Vagina (tissue), 2 donors: ENCODE measurements around the gene OOSP4B. TPM values are rescaled to one million over a fixed set of nuclear protein-coding genes. Genes with fewer than 3 reads are reported as not detected.
"Not testable (repeated sequence)": the region's sequence is repeated elsewhere in the genome, so short reads cannot be mapped to it uniquely, and the experiment has no call there.

ENCODE experiments used
- DNase-seq, 2 donors: peaks; one replicate each; pipeline ENCODE4 v3.0.0-alpha.2; 2017; ENCODE audit errors: extremely low spot score in 2 of 2
- H3K27ac ChIP-seq: fragments of 200-600 bp; sonication (generic); one replicate; pipeline ENCODE4 v1.5.1; 2019
- H3K27me3 ChIP-seq: fragments of 200-600 bp; sonication (generic); one replicate; pipeline ENCODE4 v1.5.1; 2019
- H3K36me3 ChIP-seq, 2 donors: fragments of 200-600 bp; sonication (generic); one replicate each; pipeline ENCODE4 v1.5.1; 2017 to 2019
- H3K4me1 ChIP-seq: fragments of 200-600 bp; sonication (generic); one replicate; pipeline ENCODE4 v1.5.1; 2019
- H3K4me3 ChIP-seq, 2 donors: fragments of 200-600 bp; sonication (generic); 1 replicate in 1 of 2; 2 replicates in 1 of 2; pipeline ENCODE4 v1.5.1; 2016 to 2019
- H3K9me3 ChIP-seq: fragments of 200-600 bp; sonication (generic); one replicate; pipeline ENCODE4 v1.5.1; 2019
- POLR2A ChIP-seq, 2 donors: fragments of 450-650 bp; IDR thresholded peaks; one replicate each; pipeline ENCODE4 v1.6.1; 2017; ENCODE audit warnings: antibody characterized with exemption in 2 of 2, mild to moderate bottlenecking in 2 of 2, moderate library complexity in 2 of 2
- POLR2AphosphoS5 ChIP-seq, 2 donors: sonication (generic); formaldehyde crosslinking; IDR thresholded peaks; one replicate each; pipeline ENCODE4 v1.9.0; 2017; ENCODE audit warnings: antibody characterized with exemption in 2 of 2, mild to moderate bottlenecking in 2 of 2, low read depth in 1 of 2; ENCODE audit not compliant: insufficient read depth in 1 of 2
- intact Hi-C: fragments of 100-400 bp; cut with DNase I; formaldehyde crosslinking; loops from one replicate; pipeline ENCODE4 v1.15.1; 2023
- total RNA-seq: library from RNA; depleted of rRNA; stranded (reverse); fragments of >200 nt; gene quantifications from one replicate; pipeline ENCODE4 v1.2.3, GENCODE V29; 2016
- TF ChIP-seq, protein P1 (sequence below), 3 experiments: fragments of 450-650 bp in 2 of 3; fragments of 200-600 bp in 1 of 3; sonication (generic) in 1 of 3; IDR thresholded peaks; one replicate each; pipeline ENCODE4 v1.5.1; 2017 to 2019; ENCODE audit warnings: antibody characterized with exemption in 3 of 3, mild to moderate bottlenecking in 2 of 3, moderate library complexity in 2 of 3

OOSP4B gene
- total RNA-seq, 1 donor from 2014 or later, result not detected

DNA sequence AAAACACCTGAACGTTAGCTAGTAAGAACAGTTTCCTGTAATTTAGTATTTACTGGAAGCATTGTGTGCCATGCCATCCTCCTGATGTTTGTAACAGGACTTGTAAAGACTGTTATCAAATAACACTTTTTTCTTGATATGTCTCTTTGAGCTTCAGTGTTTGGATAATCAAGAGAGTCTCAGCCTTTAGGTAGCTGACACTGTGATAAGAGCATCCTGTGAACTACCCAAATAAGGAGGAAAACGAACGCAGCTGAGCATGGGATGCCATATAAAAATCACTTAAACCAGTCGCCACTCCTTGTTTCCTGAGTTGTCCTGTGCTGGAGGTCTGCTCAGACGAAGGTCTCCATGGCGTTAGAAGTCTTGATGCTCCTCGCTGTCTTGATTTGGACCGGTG, 23.1 kb downstream of the OOSP4B start, which contains the start of gene OOSP2:
TSS of gene OOSP2 (plus strand) at position 301 of the 400 bp plus-strand sequence. CDS start at position 352, 51 bp downstream.
- intact Hi-C loops, result no loop called here
- Histone ChIP-seq H3K27ac (no peak within 1 kb of the TSS), H3K4me1 (no peaks in the 10 kb centered on the region), H3K4me3 (no peak within 1 kb of the TSS), H3K27me3 (no peaks in the 10 kb centered on the region), H3K36me3 (no peaks in the 10 kb centered on the region), H3K9me3 (no peaks in the 10 kb centered on the region)
- DNase-seq, result no peak
- TF ChIP-seq POLR2A (IDR thresholded peaks at IDR 0.05), result no peak
- no peak for TF ChIP-seq POLR2AphosphoS5 (IDR thresholded peaks at IDR 0.05; ENCODE audit: insufficient read depth in 1 of 2, low read depth in 1 of 2)
- TF ChIP-seq, protein P1, sequence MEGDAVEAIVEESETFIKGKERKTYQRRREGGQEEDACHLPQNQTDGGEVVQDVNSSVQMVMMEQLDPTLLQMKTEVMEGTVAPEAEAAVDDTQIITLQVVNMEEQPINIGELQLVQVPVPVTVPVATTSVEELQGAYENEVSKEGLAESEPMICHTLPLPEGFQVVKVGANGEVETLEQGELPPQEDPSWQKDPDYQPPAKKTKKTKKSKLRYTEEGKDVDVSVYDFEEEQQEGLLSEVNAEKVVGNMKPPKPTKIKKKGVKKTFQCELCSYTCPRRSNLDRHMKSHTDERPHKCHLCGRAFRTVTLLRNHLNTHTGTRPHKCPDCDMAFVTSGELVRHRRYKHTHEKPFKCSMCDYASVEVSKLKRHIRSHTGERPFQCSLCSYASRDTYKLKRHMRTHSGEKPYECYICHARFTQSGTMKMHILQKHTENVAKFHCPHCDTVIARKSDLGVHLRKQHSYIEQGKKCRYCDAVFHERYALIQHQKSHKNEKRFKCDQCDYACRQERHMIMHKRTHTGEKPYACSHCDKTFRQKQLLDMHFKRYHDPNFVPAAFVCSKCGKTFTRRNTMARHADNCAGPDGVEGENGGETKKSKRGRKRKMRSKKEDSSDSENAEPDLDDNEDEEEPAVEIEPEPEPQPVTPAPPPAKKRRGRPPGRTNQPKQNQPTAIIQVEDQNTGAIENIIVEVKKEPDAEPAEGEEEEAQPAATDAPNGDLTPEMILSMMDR (IDR thresholded peaks at IDR 0.05), result no peak

DNA sequence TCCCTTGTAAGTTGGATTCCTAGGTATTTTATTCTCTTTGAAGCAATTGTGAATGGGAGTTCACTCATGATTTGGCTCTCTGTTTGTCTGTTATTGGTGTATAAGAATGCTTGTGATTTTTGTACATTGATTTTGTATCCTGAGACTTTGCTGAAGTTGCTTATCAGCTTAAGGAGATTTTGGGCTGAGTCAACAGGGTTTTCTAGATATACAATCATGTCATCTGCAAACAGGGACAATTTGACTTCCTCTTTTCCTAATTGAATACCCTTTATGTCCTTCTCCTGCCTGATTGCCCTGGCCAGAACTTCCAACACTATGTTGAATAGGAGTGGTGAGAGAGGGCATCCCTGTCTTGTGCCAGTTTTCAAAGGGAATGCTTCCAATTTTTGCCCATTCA, 33.4 kb downstream of the OOSP4B start:
- DNase-seq, H3K4me3 ChIP-seq, H3K27ac ChIP-seq, H3K4me1 ChIP-seq, intact Hi-C loops, H3K27me3 ChIP-seq, H3K9me3 ChIP-seq, H3K36me3 ChIP-seq: not testable (repeated sequence)

DNA sequence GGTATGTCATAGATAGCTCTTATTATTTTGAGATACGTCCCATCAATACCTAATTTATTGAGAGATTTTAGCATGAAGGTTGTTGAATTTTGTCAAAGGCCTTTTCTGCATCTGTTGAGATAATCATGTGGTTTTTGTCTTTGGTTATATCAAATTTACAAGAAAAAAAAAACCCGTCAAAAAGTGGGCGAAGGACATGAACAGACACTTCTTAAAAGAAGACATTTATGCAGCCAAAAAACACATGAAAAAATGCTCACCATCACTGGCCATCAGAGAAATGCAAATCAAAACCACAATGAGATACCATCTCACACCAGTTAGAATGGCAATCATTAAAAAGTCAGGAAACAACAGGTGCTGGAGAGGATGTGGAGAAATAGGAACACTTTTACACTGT, 33.9 kb downstream of the OOSP4B start:
- H3K9me3 ChIP-seq, H3K4me1 ChIP-seq, intact Hi-C loops, H3K27ac ChIP-seq, H3K36me3 ChIP-seq, DNase-seq, H3K27me3 ChIP-seq, H3K4me3 ChIP-seq: not testable (repeated sequence)

DNA sequence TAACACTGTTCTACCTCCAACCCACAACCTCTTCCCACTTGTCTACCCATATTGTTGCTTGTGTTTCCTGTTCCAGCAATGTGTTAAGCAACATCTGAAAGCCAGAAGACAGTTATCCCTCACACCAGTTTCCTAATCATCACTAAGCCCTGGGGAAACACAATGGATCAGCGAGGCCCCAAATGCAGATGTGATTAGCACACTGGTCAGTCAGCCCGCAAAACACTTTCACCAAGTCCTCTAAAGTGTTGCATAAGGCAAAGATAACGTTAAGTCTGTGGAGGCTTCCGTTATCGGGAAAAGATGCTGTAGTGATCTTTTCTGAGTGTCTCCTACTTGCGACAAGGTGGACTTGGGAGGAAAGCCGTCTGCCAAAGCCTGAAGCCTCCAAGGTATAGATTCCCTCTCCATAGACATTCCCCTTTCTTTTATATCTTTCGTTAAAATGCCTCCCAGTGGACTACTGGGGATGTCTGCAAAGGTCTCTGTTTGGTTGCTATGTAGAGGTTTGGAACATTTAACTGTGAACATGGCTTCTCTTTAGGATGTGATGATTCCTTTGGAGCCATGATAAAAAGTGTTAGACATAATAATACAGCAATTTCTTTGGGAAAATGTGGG, 39.5 kb downstream of the OOSP4B start, which contains the start of gene MS4A3:
TSS of gene MS4A3 (plus strand) at position 317 of the 621 bp plus-strand sequence. CDS start 4,496 bp downstream, outside the sequence.
- Histone ChIP-seq H3K4me3 (no peak within 1 kb of the TSS), H3K27me3 (no peaks in the 10 kb centered on the region), H3K27ac (no peak within 1 kb of the TSS), H3K36me3 (no peaks in the 10 kb centered on the region), H3K9me3 (no peaks in the 10 kb centered on the region), H3K4me1 (no peaks in the 10 kb centered on the region)
- TF ChIP-seq, protein P1 (IDR thresholded peaks at IDR 0.05), result no peak
- no peak for DNase-seq
- intact Hi-C loops, result no loop called here

DNA sequence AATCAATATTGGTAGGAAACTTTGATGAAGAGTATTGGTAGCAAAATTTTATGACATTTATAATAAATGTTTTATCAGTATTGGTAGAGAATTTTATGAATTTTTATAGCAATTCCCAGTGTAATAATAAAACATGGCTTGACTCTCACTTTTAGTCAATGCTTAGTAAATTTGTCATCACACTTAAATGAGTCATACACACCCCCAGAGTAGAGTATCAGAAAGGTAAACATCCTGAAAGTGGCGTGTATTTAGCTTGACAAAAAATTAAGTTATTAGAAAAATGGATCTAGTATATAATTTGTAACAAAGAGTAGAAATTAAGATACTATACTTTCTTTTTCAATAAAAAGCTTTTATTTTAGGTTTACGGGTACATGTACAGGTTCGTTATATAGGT, 42.1 kb downstream of the OOSP4B start:
- intact Hi-C loops, result no loop called here
- no peak for DNase-seq
- H3K27me3 ChIP-seq, result no peaks in the 10 kb centered on the region
- no peak overlapping the region for H3K4me3 ChIP-seq
- H3K9me3 ChIP-seq, result no peaks in the 10 kb centered on the region
- TF ChIP-seq, protein P1 (IDR thresholded peaks at IDR 0.05), result no peak
- TF ChIP-seq POLR2AphosphoS5 (IDR thresholded peaks at IDR 0.05; ENCODE audit: insufficient read depth in 1 of 2, low read depth in 1 of 2), result no peak
- no peak for TF ChIP-seq POLR2A (IDR thresholded peaks at IDR 0.05)
- H3K36me3 ChIP-seq, result no peaks in the 10 kb centered on the region
- H3K4me1 ChIP-seq, result no peaks in the 10 kb centered on the region
- no peak overlapping the region for H3K27ac ChIP-seq

DNA sequence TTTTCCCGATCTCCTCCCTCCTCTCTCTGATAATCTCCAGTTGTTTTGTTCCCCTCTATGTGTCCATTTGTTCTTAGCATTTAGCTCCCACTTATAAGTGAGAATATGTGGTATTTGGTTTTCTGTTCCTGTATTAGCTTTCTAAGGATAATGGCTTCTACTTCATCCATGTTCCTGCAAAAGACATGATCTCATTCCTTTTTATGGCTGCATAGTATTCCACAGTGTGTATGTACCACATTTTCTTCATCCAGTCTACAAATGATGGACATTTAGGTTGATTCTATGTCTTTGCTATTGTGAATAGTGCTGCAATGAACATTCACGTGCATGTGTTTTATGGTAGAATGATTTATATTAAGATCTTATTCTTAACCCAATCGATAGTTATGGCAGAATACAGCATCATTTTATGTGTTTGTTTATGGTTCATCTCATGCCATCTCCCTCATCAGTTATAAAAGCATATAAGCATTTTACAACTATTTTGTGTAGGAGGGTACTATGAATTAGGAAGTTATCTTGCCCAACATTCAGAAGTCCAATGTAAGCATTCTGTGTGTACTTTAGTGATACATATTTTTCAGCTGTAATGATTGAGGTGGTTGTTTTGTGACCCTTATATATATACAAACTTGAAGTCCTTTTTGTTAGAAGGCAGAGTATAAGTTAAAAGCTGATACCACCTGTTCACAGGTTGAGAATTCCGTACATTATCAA, 42.7 kb downstream of the OOSP4B start:
- intact Hi-C loops, result no loop called here
- Histone ChIP-seq H3K4me1 (no peaks in the 10 kb centered on the region), H3K27me3 (no peaks in the 10 kb centered on the region), H3K9me3 (no peaks in the 10 kb centered on the region), H3K36me3 (no peaks in the 10 kb centered on the region), H3K27ac (no peak overlapping the region), H3K4me3 (no peak overlapping the region)
- no peak for DNase-seq
- TF ChIP-seq, protein P1 (IDR thresholded peaks at IDR 0.05), result no peak
- TF ChIP-seq POLR2AphosphoS5 (IDR thresholded peaks at IDR 0.05; ENCODE audit: insufficient read depth in 1 of 2, low read depth in 1 of 2), result no peak
- TF ChIP-seq POLR2A (IDR thresholded peaks at IDR 0.05), result no peak
